Hematopoietic multipotent progenitor cell treated with erythropoietin and hydrocortisone succinate and interleukin-3 and kit ligand, for 15 days (in vitro differentiated cells): ENCODE data around the gene LHPP.
"Not testable (repeated sequence)": the region's sequence is repeated elsewhere in the genome, so short reads cannot be mapped to it uniquely, and the experiment has no call there.

ENCODE experiments used
- DNase-seq: peaks from one replicate; pipeline ENCODE4 v3.0.0-alpha.2; 2015; ENCODE audit warnings: low spot score

Gene LHPP

GRCh38 chr10:124606822-124607221 is 145.2 kb downstream of the LHPP start:
- DNase-seq = no peak

- no peak for DNase-seq
Observed at GRCh38 chr10:124607693-124608092, 146.1 kb downstream of the LHPP start.

- DNase-seq = no peak
Observed at GRCh38 chr10:124608093-124608721, 146.6 kb downstream of the LHPP start.

- no peak for DNase-seq
Observed at GRCh38 chr10:124609698-124610097, 148.1 kb downstream of the LHPP start.

- not testable (repeated sequence) for DNase-seq
Observed at GRCh38 chr10:124610186-124610585, 148.6 kb downstream of the LHPP start.

- DNase-seq = not testable (repeated sequence)
Observed at GRCh38 chr10:124610851-124611250, 149.2 kb downstream of the LHPP start.

GRCh38 chr10:124611738-124612137 is 150.1 kb downstream of the LHPP start:
- no peak for DNase-seq

GRCh38 chr10:124612611-124613498 is 151.2 kb downstream of the LHPP start:
- DNase-seq = no peak

GRCh38 chr10:124614003-124614659 is 152.5 kb downstream of the LHPP start:
- no peak for DNase-seq

- no peak for DNase-seq
Observed at GRCh38 chr10:124615259-124615658, 153.6 kb downstream of the LHPP start.

GRCh38 chr10:124616040-124616835 is 154.6 kb downstream of the LHPP start:
- no peak for DNase-seq

GRCh38 chr10:124616836-124617130 is 155.2 kb downstream of the LHPP start:
- no peak for DNase-seq

- DNase-seq = no peak
Observed at GRCh38 chr10:124618470-124619073, 156.9 kb downstream of the LHPP start.

GRCh38 chr10:124619195-124619594 is 157.6 kb downstream of the LHPP start:
- no peak for DNase-seq

GRCh38 chr10:124619802-124620490 is 158.3 kb downstream of the LHPP start:
- DNase-seq = no peak

GRCh38 chr10:124621637-124622036 is 160.0 kb downstream of the LHPP start:
- no peak for DNase-seq

GRCh38 chr10:124622158-124622557 is 160.5 kb downstream of the LHPP start:
- no peak for DNase-seq

- DNase-seq = no peak
Observed at GRCh38 chr10:124622866-124623536, 161.4 kb downstream of the LHPP start.

GRCh38 chr10:124624006-124624405 is 162.4 kb downstream of the LHPP start:
- no peak for DNase-seq

- DNase-seq = no peak
Observed at GRCh38 chr10:124624466-124624865, 162.8 kb downstream of the LHPP start.

- DNase-seq = no peak
Observed at GRCh38 chr10:124624895-124625294, 163.3 kb downstream of the LHPP start.
